Muscle of arm (tissue), 14 donors: ENCODE measurements around the gene PLEKHG1. TPM values are rescaled to one million over a fixed set of nuclear protein-coding genes. Genes with fewer than 3 reads are reported as not detected.

Experiments
- DNase-seq: peaks from one replicate; pipeline ENCODE4 v3.0.0-alpha.2; 2013
- long read RNA-seq, 11 donors: transcript quantifications; one replicate each; lab custom pipeline, GENCODE V29; 2026
- polyA plus RNA-seq, 12 donors: library from polyadenylated mRNA; unstranded; fragments of 120-200 nt; gene quantifications; one replicate each; pipeline ENCODE4 v1.2.1, GENCODE V29; 2013; ENCODE audit not compliant: insufficient read length in 12 of 12

Gene PLEKHG1
- polyA plus RNA-seq: 10 to 100 TPM in 11 of 12 donors, not detected in 1; 11.5 to 31.0 (median 14.6) TPM
- long read RNA-seq, donor 1: 0 reads
- long read RNA-seq, donor 2: 0 reads
- long read RNA-seq, donor 3: 0 reads
- long read RNA-seq, donor 4: 0 reads
- long read RNA-seq, donor 5: 0 reads
- long read RNA-seq, donor 6: 0 reads
- long read RNA-seq, donor 7: 0 reads
- long read RNA-seq, donor 8: 0 reads
- long read RNA-seq, donor 9: 0 reads
- long read RNA-seq, donor 10, partial matches to known transcripts: 5 of 5 reads
- long read RNA-seq, donor 10, other reads (novel, unspliced or antisense): 0 of 5 reads
- long read RNA-seq, donor 11, partial matches to known transcripts: 5 of 5 reads
- long read RNA-seq, donor 11, other reads (novel, unspliced or antisense): 0 of 5 reads

- DNase-seq: peak; percentile 61
Observed at GRCh38 chr6:150599199-150600009, at the start of gene PLEKHG1. TSS of gene PLEKHG1 (plus strand) at chr6:150599885. CDS start at chr6:150733682, 133,797 bp downstream.

GRCh38 chr6:150550244-150550643 lies 49.4 kb upstream of the PLEKHG1 start:
- DNase-seq: no peak

GRCh38 chr6:150557043-150557599 lies 42.6 kb upstream of the PLEKHG1 start:
- no peak for DNase-seq

DNA sequence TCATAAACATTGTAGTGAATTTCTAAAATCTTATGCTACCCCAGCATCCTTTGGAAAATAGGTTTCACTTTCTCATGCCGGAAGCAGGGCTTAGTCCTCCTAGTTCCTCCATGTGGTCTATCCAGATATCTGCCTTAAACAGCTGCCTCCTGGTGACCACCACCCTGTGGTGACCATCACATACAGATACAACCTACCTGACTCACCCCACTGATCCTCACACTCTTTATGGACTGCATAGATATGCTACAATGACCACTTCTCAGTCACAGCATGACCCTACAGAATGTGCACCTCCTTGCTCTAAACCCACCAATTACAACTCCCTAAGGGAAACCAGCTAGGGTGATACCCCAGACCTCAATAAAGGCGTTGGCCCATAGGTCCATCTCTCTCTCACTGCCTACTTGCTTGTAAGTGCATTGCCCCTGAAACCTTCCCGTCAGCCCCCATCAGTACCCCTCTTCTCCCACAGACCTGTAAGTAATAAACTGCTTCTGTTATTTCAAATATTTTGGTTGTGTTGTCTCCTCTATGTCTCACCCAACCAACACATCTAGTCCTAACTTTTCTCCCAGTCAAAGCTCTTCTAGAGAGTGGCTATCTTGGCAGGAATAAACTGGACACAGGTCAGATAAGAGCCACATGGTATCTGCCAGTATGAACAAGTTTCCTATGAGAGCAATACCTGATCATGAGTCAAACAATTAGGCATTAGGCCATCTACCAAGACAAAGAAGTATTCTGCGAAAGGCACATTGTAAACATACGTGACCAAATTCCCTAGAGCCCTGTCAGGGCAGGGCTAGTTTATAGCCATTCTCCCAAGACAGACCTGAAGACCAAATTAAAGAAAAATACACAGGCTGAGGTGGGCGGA lies 39.4 kb upstream of the PLEKHG1 start:
- DNase-seq: no peak

DNA sequence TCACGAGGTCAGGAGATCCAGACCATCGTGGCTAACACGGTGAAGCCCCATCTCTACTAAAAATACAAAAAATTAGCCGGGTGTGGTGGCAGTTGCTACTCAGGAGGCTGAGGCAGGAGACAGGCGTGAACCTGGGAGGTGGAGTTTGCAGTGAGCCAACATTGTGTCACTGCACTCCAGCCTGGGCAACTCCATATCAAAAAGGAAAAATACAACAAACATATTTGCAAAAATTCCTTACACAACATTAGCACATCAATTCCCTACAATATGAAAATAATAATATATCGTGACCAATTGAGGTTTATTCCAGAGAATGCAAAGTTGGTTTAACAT lies 38.8 kb upstream of the PLEKHG1 start:
- no peak for DNase-seq

DNA sequence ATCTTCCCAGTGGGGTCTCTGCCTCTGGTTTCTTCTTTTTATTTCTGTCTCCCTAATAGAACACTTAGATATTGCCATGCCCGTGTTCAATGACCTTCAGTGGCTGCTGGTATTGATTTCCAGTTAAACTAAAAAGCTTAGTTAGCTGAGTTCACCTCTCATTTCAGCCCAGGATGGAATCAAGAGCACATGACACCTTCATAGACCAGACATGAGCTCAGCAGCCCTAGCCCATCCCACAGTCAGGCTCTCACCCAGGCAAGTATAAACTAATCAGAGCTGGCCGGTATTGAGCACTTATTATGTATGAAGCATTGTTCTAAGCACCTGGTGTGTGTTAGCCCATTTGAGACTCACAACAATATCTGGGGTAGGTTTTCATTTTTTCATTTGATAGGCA lies 33.7 kb upstream of the PLEKHG1 start:
- no peak for DNase-seq

GRCh38 chr6:150566486-150566885 lies 33.2 kb upstream of the PLEKHG1 start:
- no peak for DNase-seq

GRCh38 chr6:150567380-150567779 lies 32.3 kb upstream of the PLEKHG1 start:
- DNase-seq: no peak

- DNase-seq: no peak
Observed at GRCh38 chr6:150567823-150568383, 31.8 kb upstream of the PLEKHG1 start.

DNA sequence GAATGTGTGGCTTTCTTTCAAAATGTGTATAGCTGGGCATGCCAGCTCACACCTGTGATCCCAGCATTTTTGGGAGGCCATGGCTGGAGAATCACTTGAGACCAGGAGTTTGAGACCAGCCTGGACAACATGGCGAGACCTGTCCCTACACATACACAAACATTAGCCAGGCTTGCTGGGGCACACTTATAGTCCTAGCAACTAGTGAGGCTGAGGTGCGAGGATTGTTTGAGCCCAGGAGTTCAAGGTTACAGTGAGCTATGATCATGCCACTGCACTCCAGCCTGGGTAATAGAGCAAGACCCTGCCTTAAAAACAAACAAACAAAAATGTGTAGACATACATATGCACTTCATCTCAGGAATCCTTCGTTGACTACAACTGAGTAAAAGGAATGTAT lies 31.1 kb upstream of the PLEKHG1 start:
- DNase-seq: no peak

DNA sequence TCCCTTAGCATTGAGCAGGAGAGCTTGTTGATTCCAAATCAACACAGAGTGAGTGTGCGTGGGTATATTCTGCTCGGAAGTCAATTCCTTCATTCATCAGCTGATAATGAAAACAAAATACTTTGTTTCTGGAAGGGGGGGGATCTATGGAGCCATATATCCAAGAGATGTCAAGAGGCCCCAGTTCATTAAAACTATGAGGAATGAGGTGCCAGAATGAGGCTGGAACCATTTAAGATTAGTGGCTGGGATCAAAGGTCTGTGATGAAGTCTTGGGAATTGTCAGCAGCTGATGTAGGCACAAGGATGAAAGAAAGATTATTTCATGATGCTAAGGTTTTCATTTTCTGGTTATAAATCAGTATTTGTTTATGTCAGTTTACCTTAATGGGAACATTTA lies 30.5 kb upstream of the PLEKHG1 start:
- DNase-seq: no peak

- DNase-seq: no peak
Observed at GRCh38 chr6:150573041-150573681, 26.5 kb upstream of the PLEKHG1 start.

DNA sequence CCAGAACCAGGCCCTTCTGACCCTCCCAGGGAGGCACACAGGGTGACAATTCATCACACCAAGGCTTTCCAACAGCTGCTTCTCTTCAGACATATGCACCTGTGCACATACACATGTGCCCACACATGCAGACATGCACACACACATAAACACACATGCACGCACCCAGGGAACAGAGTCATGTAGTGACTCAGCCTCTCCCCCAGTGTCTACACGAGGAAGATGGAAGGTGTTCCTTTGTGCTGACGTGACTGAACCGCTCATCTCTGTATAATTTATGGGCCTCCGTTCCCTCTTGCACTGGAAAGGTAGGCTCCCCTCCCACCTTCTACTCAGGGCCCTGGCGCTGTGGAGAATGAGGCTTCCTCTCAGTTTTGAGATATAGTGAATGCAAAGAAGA lies 23.8 kb upstream of the PLEKHG1 start:
- DNase-seq: no peak

DNA sequence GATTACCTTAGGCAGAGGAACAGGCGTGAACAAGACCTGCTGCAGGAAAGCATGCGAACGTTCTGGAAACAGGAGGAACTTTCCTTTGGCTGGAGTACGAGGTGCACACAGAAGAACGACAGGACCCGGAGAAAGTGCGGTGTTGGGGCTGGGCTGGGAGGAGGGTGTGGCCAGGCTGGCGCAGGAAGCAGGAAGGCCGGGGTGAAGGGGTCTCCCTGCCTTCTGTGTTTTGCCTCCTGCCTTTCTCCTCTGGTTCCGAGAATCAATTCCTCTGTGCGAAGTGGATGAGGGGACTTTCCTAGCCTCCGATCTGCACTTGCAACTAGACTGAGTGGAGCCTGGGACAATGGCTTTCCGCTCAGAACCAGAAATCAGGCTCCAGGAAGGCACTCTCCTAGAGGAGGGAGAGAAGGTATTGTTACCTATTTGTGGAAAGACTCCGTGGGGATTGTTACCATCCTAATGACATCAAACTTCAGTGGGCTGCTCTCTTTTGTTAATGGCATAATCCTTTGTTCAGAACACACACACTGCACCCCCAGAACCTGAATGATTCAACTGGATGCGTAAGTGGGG lies 22.9 kb upstream of the PLEKHG1 start:
- DNase-seq: no peak

DNA sequence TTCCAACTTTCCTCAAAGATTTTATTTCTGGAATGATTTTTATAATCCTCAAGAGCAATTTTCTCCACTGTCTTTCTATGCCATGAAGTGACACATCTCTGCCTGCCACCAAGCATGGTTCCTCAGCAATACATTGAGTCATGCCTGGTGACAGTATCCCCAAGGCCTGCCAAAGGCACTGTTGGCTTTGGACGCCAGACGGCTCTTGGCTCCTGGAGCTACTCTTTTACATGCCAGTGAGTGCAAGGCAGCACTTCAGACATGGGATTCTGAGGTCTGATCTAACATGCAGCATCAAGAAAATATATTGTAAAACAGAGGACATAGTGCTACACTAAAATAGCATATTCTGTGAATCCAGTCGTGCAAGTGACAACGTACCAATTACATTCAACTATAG lies 20.1 kb upstream of the PLEKHG1 start:
- no peak for DNase-seq

GRCh38 chr6:150580489-150580888 lies 19.2 kb upstream of the PLEKHG1 start:
- DNase-seq: no peak

DNA sequence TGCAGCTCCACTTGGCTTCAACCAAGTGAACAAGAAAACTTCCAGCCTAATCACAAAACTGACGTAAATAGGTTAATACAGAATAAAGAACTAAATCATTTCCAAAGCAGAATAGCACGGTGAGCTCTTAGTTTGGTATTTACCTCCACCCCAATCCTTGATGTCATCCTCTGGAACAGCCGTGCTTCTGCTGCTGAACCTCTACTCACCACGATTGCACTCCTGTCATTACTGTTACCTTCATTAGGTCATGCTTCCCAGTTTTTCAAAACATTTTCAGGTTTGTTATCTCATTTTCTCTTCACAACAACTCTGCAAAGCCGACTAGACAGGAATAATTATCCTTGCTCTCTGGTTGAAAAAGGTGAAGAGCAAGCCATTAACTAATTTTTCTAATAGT lies 15.6 kb upstream of the PLEKHG1 start:
- no peak for DNase-seq

- no peak for DNase-seq
Observed at GRCh38 chr6:150584596-150584995, 15.1 kb upstream of the PLEKHG1 start.

DNA sequence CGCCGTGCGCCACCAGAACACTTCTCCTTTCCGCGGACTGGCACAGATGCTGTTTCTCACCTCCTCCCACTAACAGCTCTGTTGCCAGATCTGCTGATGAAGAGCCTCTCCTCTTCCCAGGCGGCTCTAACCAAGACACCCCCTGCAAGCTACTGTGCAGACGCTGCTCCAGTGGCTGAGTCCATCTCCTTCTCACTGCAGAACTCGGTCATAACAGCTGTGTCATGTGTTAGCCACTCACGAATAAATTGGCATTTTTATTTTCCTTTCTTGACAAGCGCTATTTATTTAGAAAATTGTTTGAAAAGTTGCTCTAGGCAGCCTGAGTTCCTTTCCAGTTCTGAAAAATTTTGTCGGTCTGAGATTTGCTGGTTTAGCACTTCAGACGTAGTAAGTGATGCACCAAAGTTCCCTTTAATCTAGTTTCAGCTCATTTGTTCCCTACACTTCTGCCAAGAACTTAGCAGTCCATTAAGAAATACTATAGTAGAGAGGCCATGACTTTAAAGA lies 12.8 kb upstream of the PLEKHG1 start:
- DNase-seq: no peak

DNA sequence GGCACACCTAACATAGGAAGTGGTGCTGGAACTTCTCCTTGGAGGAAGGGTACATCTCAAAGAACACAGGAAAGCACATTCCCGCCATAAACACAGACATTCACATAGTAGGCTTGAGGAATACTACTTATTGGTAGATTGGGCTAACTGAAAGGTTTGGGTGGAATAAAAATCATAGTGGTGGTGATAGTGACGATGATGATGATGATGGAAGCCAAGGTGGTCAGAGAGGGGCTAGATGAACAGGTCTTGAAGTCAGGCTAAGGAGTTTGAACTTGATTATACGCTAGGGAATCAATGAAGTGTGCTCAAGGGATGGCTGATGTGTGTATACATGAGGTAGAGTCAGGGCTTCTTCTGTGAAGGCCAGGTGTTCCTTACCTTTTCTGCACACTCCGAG lies 12.0 kb upstream of the PLEKHG1 start:
- DNase-seq: no peak
